Measurements from ENCODE around the gene PAX2. TPM values are rescaled to one million over a fixed set of nuclear protein-coding genes. Genes with fewer than 3 reads are reported as not detected.

The PAX2 gene
- total RNA-seq, 1 donor from 2014 or later = 5.1 TPM

DNA sequence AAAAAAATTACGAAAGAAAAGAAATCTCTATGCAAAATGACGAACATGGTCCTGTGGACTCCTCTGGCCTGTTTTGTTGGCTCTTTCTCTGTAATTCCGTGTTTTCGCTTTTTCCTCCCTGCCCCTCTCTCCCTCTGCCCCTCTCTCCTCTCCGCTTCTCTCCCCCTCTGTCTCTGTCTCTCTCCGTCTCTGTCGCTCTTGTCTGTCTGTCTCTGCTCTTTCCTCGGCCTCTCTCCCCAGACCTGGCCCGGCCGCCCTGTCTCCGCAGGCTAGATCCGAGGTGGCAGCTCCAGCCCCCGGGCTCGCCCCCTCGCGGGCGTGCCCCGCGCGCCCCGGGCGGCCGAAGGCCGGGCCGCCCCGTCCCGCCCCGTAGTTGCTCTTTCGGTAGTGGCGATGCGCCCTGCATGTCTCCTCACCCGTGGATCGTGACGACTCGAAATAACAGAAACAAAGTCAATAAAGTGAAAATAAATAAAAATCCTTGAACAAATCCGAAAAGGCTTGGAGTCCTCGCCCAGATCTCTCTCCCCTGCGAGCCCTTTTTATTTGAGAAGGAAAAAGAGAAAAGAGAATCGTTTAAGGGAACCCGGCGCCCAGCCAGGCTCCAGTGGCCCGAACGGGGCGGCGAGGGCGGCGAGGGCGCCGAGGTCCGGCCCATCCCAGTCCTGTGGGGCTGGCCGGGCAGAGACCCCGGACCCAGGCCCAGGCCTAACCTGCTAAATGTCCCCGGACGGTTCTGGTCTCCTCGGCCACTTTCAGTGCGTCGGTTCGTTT lies 83.9 kb downstream of the PAX2 start:
- TF ChIP-seq, protein P1, sequence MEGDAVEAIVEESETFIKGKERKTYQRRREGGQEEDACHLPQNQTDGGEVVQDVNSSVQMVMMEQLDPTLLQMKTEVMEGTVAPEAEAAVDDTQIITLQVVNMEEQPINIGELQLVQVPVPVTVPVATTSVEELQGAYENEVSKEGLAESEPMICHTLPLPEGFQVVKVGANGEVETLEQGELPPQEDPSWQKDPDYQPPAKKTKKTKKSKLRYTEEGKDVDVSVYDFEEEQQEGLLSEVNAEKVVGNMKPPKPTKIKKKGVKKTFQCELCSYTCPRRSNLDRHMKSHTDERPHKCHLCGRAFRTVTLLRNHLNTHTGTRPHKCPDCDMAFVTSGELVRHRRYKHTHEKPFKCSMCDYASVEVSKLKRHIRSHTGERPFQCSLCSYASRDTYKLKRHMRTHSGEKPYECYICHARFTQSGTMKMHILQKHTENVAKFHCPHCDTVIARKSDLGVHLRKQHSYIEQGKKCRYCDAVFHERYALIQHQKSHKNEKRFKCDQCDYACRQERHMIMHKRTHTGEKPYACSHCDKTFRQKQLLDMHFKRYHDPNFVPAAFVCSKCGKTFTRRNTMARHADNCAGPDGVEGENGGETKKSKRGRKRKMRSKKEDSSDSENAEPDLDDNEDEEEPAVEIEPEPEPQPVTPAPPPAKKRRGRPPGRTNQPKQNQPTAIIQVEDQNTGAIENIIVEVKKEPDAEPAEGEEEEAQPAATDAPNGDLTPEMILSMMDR (IDR thresholded peaks at IDR 0.05; ENCODE audit: insufficient read depth, low read length, poor library complexity, severe bottlenecking) = no peak
- no peak for DNase-seq (ENCODE audit: low read depth)
- H3K4me3 ChIP-seq (ENCODE audit: low read depth, low read length) = no peak overlapping the region
- peaks cover 2% of the 10 kb centered on the region for H3K36me3 ChIP-seq (ENCODE audit: control insufficient read depth, insufficient read depth, low read length)
- H3K27me3 ChIP-seq (ENCODE audit: control insufficient read depth, insufficient read depth, low read length) = peaks cover 66% of the 10 kb centered on the region

DNA sequence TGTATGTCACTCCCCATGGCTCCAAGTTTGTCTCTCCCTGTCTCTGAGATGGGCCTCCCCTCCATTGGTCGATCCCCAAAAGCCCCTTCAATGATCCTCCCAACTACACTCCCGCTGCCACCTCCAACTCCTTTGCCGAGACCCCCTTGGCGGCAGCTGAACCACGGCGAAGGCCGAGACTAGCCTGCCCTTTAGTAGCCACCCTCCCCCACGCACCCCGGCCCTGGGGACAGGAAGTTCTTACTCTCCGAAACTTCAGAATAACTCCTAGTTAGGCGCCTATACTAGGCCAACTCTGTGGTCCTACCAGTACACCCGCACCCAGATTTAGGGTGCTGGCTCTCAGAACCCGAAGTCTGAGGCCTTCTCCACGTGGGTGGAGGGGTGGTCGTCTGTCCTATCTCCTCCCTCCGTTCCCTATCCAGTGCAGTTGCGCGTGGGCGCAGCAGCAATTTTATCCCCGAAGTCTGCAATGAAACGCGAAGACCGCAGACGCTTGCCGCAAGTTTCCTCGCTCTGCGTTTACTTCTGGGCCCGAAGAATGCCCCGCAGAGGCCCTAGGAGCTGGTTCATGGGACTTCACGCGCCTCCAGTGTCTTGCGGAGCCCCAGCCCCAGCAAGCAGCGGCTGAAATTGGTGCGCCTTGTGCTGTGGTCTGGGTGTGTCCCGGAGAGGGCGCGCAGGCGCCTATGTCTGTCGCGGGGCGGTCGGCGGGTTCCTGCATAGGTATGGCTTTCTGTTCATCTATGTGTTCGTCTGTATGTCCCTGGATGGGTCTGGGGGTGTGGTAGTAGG lies 84.7 kb downstream of the PAX2 start:
- TF ChIP-seq, protein P1 (IDR thresholded peaks at IDR 0.05; ENCODE audit: insufficient read depth, low read length, poor library complexity, severe bottlenecking) = no peak
- Histone ChIP-seq H3K4me3 (ENCODE audit: low read depth, low read length) (no peak overlapping the region), H3K36me3 (ENCODE audit: control insufficient read depth, insufficient read depth, low read length) (no peaks in the 10 kb centered on the region), H3K27me3 (ENCODE audit: control insufficient read depth, insufficient read depth, low read length) (peaks cover 63% of the 10 kb centered on the region)
- no peak for DNase-seq (ENCODE audit: low read depth)

DNA sequence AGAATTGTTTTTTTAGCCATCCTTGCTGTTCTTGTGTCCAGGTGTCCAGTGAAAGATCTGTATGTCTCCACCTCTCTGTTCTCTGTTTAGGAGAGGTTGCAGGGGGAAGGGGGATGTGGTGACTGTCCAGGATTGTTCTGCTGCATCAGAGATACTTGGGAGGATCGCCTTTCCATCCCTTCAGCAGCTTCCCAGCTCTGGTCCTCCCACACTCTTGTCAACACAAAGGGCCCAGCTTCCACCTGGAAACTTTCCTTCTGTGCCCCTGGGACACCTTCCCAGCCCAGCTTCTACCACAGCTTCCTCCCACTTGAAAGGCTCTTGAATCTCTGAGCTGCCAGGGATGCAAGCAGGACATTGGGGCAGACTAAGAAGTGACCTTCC lies 85.3 kb downstream of the PAX2 start:
- TF ChIP-seq, protein P1 (IDR thresholded peaks at IDR 0.05; ENCODE audit: insufficient read depth, low read length, poor library complexity, severe bottlenecking) = no peak

DNA sequence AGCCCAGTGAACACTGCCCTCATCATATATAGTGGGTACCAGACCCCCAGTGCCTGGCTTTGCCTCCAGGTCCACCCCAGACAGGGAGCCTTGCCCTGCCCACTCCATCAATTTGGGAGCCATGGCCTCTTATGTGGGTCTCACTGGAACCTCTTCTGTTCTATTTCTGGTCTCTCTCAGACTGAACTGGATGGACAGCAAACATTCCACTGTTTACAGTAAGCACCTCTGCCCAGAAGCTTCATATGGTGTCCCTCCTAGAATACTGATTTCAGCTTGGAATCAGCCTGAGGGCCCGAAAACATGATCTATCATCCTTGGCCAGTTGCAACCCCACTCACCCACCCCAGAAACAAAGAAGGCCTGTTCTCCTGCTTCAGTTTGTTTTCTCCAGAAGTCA lies 86.4 kb downstream of the PAX2 start:
- TF ChIP-seq, protein P1 (IDR thresholded peaks at IDR 0.05; ENCODE audit: insufficient read depth, low read length, poor library complexity, severe bottlenecking) = no peak
- H3K27me3 ChIP-seq (ENCODE audit: control insufficient read depth, insufficient read depth, low read length) = peaks cover 59% of the 10 kb centered on the region

More for the DNA sequence above, 85.3 kb downstream of the PAX2 start:
- DNase-seq (ENCODE audit: low read depth) = no peak
- Histone ChIP-seq H3K27me3 (ENCODE audit: control insufficient read depth, insufficient read depth, low read length) (peaks cover 62% of the 10 kb centered on the region), H3K36me3 (ENCODE audit: control insufficient read depth, insufficient read depth, low read length) (no peaks in the 10 kb centered on the region), H3K4me3 (ENCODE audit: low read depth, low read length) (no peak overlapping the region)

DNA sequence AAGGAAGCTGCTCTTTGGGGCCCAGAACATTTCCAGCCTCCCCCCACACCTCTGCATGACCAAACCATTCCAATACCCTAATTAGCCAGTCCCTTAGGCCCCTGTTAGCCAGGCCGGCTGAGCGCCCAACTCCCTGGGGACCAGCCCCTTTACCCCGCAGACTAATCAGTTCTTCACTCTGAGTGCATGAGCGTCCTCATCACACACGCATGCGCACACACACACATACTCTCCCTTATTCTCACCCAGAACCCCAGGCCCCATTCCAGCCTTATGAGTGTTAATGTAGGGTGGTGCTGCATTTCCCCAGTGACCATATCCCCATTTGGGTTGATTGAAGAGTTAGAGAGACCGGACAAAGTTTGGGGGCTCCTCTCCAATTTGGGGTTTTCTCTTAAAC lies 90.4 kb downstream of the PAX2 start:
- TF ChIP-seq, protein P1 (IDR thresholded peaks at IDR 0.05; ENCODE audit: insufficient read depth, low read length, poor library complexity, severe bottlenecking) = no peak
- peaks cover 34% of the 10 kb centered on the region for H3K27me3 ChIP-seq (ENCODE audit: control insufficient read depth, insufficient read depth, low read length)
- DNase-seq (ENCODE audit: low read depth) = no peak

More for the DNA sequence above, 86.4 kb downstream of the PAX2 start:
- no peak overlapping the region for H3K4me3 ChIP-seq (ENCODE audit: low read depth, low read length)
- DNase-seq (ENCODE audit: low read depth) = no peak
- no peaks in the 10 kb centered on the region for H3K36me3 ChIP-seq (ENCODE audit: control insufficient read depth, insufficient read depth, low read length)

More for the DNA sequence above, 90.4 kb downstream of the PAX2 start:
- Histone ChIP-seq H3K36me3 (ENCODE audit: control insufficient read depth, insufficient read depth, low read length) (no peaks in the 10 kb centered on the region), H3K4me3 (ENCODE audit: low read depth, low read length) (no peak overlapping the region)

Data from kidney epithelial cell (primary cell).